Chondrocyte (in vitro differentiated cells): ENCODE data around the gene DPH7. TPM values are rescaled to one million over a fixed set of nuclear protein-coding genes. Genes with fewer than 3 reads are reported as not detected.

Experiments
- DNase-seq: peaks from one replicate; pipeline ENCODE4 v3.0.0; 2021; ENCODE audit warnings: mixed read lengths, low spot score
- H3K27ac Mint-ChIP-seq: one replicate; pipeline ENCODE4 v1.8.0; 2021; ENCODE audit warnings: mild to moderate bottlenecking, moderate library complexity, mixed read lengths; ENCODE audit not compliant: unreplicated experiment
- H3K27me3 Mint-ChIP-seq: 2 replicates; pipeline ENCODE4 v1.8.0; 2021; ENCODE audit warnings: low read depth, mixed read lengths
- H3K36me3 Mint-ChIP-seq: 2 replicates; pipeline ENCODE4 v1.8.0; 2021; ENCODE audit warnings: low read depth, mixed read lengths
- H3K4me1 Mint-ChIP-seq: 2 replicates; pipeline ENCODE4 v1.8.0; 2021; ENCODE audit warnings: low read depth, mild to moderate bottlenecking, mixed read lengths
- H3K4me3 Mint-ChIP-seq: one replicate; pipeline ENCODE4 v1.8.0; 2021; ENCODE audit warnings: mild to moderate bottlenecking, moderate library complexity, mixed read lengths; ENCODE audit not compliant: unreplicated experiment
- H3K9me3 Mint-ChIP-seq: 2 replicates; pipeline ENCODE4 v1.8.0; 2021; ENCODE audit warnings: low read depth, mixed read lengths
- total RNA-seq: library from RNA; stranded (reverse); gene quantifications from 3 replicates; pipeline ENCODE4 v1.2.1, GENCODE V29; 2021
- TF ChIP-seq, protein P1 (sequence below): fragments of 200-600 bp; sonication (generic); IDR thresholded peaks from 2 replicates; pipeline ENCODE4 v1.5.0; 2021; ENCODE audit warnings: antibody characterized with exemption, mild to moderate bottlenecking, moderate library complexity

Gene DPH7
- total RNA-seq, 1 donor from 2014 or later = 27.9 TPM

DNA sequence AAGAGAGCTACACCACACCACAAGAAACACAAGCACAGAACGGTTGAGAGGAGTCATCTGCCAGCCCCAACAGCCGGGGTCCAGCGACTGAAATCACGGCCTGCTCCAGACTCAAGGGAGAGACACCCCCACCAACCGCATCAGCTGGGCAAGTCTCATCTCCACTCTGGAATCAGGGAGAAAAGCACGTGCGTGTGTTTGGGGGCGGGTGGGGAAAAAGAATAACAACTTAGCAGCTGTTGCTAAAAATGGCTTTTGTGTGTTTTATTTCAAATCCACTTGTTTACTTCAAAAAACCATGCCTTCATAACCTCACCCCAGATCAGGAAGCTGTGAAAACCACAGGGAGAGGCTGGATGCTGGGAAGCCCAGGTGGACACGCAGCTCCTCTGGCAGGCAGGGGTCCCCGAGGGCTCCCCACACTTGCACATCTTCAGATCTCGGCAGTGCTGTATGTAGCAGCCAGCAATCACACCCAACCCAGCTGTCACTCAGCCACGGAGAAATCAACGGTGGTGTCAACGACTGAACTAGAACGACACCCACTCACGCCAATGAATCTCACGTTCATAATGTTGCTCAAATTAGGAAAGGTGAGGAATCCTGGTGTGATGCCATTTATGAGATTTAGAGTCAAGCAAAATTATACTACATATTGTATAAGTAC is 47.5 kb downstream of the DPH7 start:
- no peak overlapping the region for H3K27ac Mint-ChIP-seq
- H3K9me3 Mint-ChIP-seq = no peaks in the 10 kb centered on the region
- TF ChIP-seq, protein P1, sequence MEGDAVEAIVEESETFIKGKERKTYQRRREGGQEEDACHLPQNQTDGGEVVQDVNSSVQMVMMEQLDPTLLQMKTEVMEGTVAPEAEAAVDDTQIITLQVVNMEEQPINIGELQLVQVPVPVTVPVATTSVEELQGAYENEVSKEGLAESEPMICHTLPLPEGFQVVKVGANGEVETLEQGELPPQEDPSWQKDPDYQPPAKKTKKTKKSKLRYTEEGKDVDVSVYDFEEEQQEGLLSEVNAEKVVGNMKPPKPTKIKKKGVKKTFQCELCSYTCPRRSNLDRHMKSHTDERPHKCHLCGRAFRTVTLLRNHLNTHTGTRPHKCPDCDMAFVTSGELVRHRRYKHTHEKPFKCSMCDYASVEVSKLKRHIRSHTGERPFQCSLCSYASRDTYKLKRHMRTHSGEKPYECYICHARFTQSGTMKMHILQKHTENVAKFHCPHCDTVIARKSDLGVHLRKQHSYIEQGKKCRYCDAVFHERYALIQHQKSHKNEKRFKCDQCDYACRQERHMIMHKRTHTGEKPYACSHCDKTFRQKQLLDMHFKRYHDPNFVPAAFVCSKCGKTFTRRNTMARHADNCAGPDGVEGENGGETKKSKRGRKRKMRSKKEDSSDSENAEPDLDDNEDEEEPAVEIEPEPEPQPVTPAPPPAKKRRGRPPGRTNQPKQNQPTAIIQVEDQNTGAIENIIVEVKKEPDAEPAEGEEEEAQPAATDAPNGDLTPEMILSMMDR = no peak
- H3K4me3 Mint-ChIP-seq = no peak overlapping the region
- no peaks in the 10 kb centered on the region for H3K27me3 Mint-ChIP-seq
- H3K36me3 Mint-ChIP-seq = no peaks in the 10 kb centered on the region
- no peak for DNase-seq
- H3K4me1 Mint-ChIP-seq = peaks cover 8% of the 10 kb centered on the region

DNA sequence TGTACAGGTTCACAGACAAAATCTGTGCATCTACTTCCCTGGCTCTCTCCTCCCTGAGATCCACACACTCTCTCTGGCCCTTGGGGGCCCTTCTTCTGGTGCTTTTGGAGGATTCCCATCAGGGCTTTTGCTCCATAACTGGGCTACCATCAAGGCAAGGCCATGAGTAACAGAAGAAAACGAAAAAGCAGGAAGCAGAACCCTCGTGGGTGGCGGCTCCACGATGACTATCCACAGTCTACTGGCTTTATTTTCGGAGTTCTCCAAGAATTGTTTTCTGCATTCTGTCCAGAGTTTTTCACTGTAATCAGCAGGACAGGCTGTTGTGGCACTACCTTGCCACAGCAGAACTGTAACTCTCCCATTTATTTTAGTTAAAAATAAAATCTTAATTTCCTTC is 48.4 kb downstream of the DPH7 start:
- Mint-ChIP-seq H3K27ac (no peak overlapping the region), H3K27me3 (no peaks in the 10 kb centered on the region), H3K9me3 (no peaks in the 10 kb centered on the region), H3K36me3 (no peaks in the 10 kb centered on the region), H3K4me1 (peaks cover 11% of the 10 kb centered on the region), H3K4me3 (no peak overlapping the region)
- TF ChIP-seq, protein P1 = no peak
- no peak for DNase-seq

DNA sequence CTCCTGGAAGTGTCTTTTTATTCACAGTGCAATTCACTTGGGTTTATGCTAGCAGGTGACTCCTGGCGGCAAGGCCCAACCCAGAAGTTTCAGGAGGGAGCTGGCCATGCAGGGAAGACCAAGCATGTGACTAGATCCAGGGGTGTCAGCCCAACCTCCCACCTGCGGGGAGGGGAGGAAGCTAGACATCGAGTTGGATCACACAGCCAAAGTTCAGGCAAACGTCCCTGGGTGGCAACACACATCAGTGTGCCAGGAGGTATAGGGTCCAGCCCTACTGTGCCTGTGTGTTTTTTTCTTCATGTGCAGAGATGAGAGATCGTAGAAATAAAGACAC is 53.8 kb downstream of the DPH7 start:
- no peak for DNase-seq
- Mint-ChIP-seq H3K27me3 (no peaks in the 10 kb centered on the region), H3K4me1 (peaks cover 7% of the 10 kb centered on the region), H3K27ac (no peak overlapping the region), H3K4me3 (no peak overlapping the region), H3K9me3 (no peaks in the 10 kb centered on the region), H3K36me3 (peaks cover 4% of the 10 kb centered on the region)
- TF ChIP-seq, protein P1 = no peak

DNA sequence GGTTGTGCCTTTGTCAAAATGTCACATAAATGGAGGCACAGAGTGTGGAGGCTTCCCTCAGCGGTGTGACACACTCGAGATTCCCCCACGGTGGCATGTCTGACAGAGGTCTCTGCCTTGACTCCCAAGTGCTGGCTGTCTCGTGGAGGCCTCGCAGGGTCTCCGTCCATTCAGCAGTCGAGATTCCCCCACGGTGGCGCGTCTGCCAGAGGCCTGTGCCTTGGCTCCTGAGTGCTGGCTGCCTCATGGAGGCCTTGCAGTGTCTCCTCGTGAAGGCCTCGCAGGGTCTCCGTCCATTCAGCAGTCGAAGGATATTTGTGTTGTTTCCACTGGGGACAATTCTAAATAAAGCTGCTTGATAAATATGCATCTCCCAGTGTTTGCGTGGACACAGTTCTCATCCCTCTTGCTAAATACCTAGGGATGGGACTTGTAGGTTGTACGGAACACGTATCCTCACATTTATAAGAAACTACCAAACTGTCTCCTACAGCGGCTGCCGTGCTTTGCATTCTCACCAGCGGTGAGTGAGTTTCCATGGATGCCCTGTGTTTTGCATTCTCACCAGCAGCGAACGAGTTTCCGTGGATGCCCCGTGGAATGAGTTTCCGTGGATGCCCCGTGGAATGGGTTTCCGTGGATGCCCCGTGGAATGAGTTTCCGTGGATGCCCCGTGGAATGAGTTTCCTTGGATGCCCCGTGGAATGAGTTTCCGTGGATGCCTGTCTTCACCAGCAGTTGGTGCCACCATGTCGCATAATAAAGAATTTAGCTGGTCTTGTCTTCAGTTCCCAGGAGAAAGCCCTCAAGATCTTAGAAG is 54.4 kb downstream of the DPH7 start:
- peaks cover 7% of the 10 kb centered on the region for H3K4me1 Mint-ChIP-seq
- no peak overlapping the region for H3K27ac Mint-ChIP-seq
- H3K27me3 Mint-ChIP-seq = no peaks in the 10 kb centered on the region
- no peak for DNase-seq
- peaks cover 4% of the 10 kb centered on the region for H3K36me3 Mint-ChIP-seq
- no peaks in the 10 kb centered on the region for H3K9me3 Mint-ChIP-seq
- TF ChIP-seq, protein P1 = no peak
- no peak overlapping the region for H3K4me3 Mint-ChIP-seq

DNA sequence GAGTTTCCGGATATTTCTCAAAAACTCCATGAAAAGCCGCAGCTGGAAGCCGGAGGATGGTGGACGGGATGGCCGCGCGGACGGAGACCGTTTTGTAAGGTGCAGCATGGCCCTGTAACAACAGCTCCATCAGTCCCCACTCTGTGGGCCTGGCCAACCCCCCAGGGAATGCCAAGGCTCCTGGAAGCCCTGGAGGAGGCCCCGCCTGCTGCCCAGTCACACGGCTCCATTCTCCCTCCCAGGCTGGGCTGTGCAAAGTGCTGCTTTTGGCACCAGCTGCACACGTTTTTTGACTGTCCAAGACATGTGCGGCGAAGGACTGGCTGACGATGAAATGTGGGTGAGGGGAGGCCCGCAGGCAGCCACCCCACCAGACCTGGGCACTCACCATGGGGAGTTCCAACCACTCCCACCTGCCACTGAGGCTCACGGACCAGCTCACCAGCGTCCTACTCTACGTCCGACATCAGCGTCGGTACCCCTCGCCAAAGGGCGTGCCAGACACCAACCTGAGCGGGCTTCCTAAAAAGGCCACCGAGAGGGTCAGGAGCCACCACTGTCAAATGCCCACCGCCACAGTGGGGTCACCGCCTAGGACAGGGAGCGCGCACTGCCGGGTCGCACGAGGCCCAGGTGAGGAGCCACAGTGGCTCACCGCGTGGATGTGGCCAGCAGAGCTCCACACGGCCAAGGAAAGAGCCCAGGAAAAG is 55.8 kb downstream of the DPH7 start:
- H3K4me1 Mint-ChIP-seq = peaks cover 7% of the 10 kb centered on the region
- H3K27me3 Mint-ChIP-seq = no peaks in the 10 kb centered on the region
- no peak overlapping the region for H3K4me3 Mint-ChIP-seq
- peaks cover 4% of the 10 kb centered on the region for H3K36me3 Mint-ChIP-seq
- TF ChIP-seq, protein P1 = no peak
- DNase-seq = no peak
- H3K9me3 Mint-ChIP-seq = no peaks in the 10 kb centered on the region
- H3K27ac Mint-ChIP-seq = no peak overlapping the region
